Natural killer cell (primary cell): ENCODE results near the gene CACNA1A. TPM values are rescaled to one million over a fixed set of nuclear protein-coding genes. Genes with fewer than 3 reads are reported as not detected.

Experiments
- ATAC-seq, 3 donors: fragments of 150-1000 bp in 2 of 3; fragments of 200-7000 bp in 1 of 3; cut with Tn5 transposase; 1 replicate in 1 of 3; 2 replicates in 2 of 3; pipeline ENCODE4 v1.10.0; 2021; ENCODE audit warnings: mild to moderate bottlenecking in 2 of 3, moderate library complexity in 2 of 3
- DNase-seq, 2 donors: peaks; one replicate each; pipeline versions ENCODE4 v3.0.0 to v3.0.0-alpha.2; 2013 to 2021; ENCODE audit warnings: mixed read lengths in 1 of 2
- H3K27ac ChIP-seq: one replicate; pipeline ENCODE4 v1.5.1; 2013; ENCODE audit warnings: mild to moderate bottlenecking, low read length
- H3K27me3 ChIP-seq: one replicate; pipeline ENCODE4 v1.6.1; 2013; ENCODE audit warnings: low read length; ENCODE audit not compliant: control insufficient read depth, insufficient read depth
- H3K36me3 ChIP-seq: one replicate; pipeline ENCODE4 v1.6.1; 2013; ENCODE audit warnings: low read length; ENCODE audit not compliant: control insufficient read depth, insufficient read depth
- H3K4me1 ChIP-seq: one replicate; pipeline ENCODE4 v1.6.1; 2013; ENCODE audit warnings: low read length; ENCODE audit not compliant: control insufficient read depth, insufficient read depth
- H3K4me3 ChIP-seq: one replicate; pipeline ENCODE4 v1.5.1; 2013; ENCODE audit warnings: low read length
- H3K9me3 ChIP-seq: one replicate; pipeline ENCODE4 v1.6.1; 2013; ENCODE audit warnings: low read length; ENCODE audit not compliant: control insufficient read depth, insufficient read depth
- H3K27ac Mint-ChIP-seq, 2 donors: one replicate each; pipeline ENCODE4 v1.8.0; 2022; ENCODE audit warnings: mild to moderate bottlenecking in 2 of 2, mixed read lengths in 2 of 2, moderate library complexity in 1 of 2
- H3K27me3 Mint-ChIP-seq, 2 donors: one replicate each; pipeline ENCODE4 v1.8.0; 2022; ENCODE audit warnings: low read depth in 2 of 2, mixed read lengths in 2 of 2
- H3K36me3 Mint-ChIP-seq: one replicate; pipeline ENCODE4 v1.8.0; 2022; ENCODE audit warnings: mixed read lengths
- H3K4me1 Mint-ChIP-seq, 2 donors: one replicate each; pipeline ENCODE4 v1.8.0; 2022; ENCODE audit warnings: mixed read lengths in 2 of 2
- H3K4me3 Mint-ChIP-seq: one replicate; pipeline ENCODE4 v1.8.0; 2022; ENCODE audit warnings: mild to moderate bottlenecking, moderate library complexity, mixed read lengths
- H3K9me3 Mint-ChIP-seq, 2 donors: one replicate each; pipeline ENCODE4 v1.8.0; 2022; ENCODE audit warnings: mixed read lengths in 2 of 2
- CTCF ChIP-seq: fragments of 200-600 bp; IDR thresholded peaks from one replicate; pipeline ENCODE4 v1.8.0; 2022; ENCODE audit warnings: antibody characterized with exemption
- WGBS: methylation state at CpG from one replicate; pipeline ENCODE4 v1.1.7; 2013; ENCODE audit warnings: missing lambda C conversion rate; ENCODE audit not compliant: insufficient coverage; 5-methylcytosine and 5-hydroxymethylcytosine counted together
- intact Hi-C: fragments of 100-400 bp; cut with micrococcal nuclease; formaldehyde crosslinking; loops from one replicate; pipeline ENCODE4 v1.14.2; 2022
- total RNA-seq, 4 donors: library from RNA; stranded (reverse); fragments of 120-200 nt in 1 of 4; gene quantifications; one replicate each; pipeline versions ENCODE4 v1.2.3 to v1.2.4, GENCODE V29; 2013 to 2022

CACNA1A gene
- total RNA-seq, 3 donors from 2014 or later (not counting 1 experiment from before 2014, with no cell fraction given): 0.59 to 0.85 (median 0.75) TPM

- no peak for ATAC-seq
- Mint-ChIP-seq H3K4me3 (no peak overlapping the region), H3K36me3 (no peaks in the 10 kb centered on the region), H3K4me1 (no peaks in the 10 kb centered on the region), H3K27me3 (peaks cover 13 to 14% of the 10 kb centered on the region in 2 donors), H3K27ac (no peak overlapping the region), H3K9me3 (peaks cover 0 to 2% of the 10 kb centered on the region in 2 donors)
- H3K4me3 ChIP-seq: no peak overlapping the region
- WGBS: 81% methylated on average over 4 of the region's 4 CpGs
- no peak overlapping the region for H3K27ac ChIP-seq
- intact Hi-C loops: no loop called here
- no peak for DNase-seq
- H3K4me1 ChIP-seq: no peaks in the 10 kb centered on the region
- peaks cover 3% of the 10 kb centered on the region for H3K9me3 ChIP-seq
- TF ChIP-seq CTCF: no peak
- no peaks in the 10 kb centered on the region for H3K36me3 ChIP-seq
- H3K27me3 ChIP-seq: no peaks in the 10 kb centered on the region
Observed at GRCh38 chr19:13319526-13319925, 186.8 kb downstream of the CACNA1A start.

DNA sequence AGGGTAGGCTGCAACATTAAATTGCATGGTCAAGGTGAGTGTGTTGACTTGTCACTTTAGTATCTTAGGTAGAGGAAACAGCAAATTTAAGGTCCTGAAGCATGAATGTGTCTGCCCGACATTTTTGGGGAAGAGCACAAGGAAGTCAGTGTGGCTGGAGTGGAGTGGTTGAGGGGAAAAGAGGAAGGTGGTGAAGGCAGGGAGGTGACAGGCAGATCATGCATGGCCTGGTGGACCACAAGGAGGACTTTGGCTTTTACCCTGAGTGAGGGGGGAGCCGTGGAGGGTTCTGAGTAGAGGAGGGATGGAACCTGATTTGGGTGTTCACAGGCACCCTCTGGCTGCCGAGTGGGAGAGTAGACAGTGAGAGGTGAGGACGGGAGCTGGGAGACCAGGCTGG lies 188.1 kb downstream of the CACNA1A start:
- Histone ChIP-seq H3K4me3 (no peak overlapping the region), H3K36me3 (no peaks in the 10 kb centered on the region), H3K27me3 (no peaks in the 10 kb centered on the region), H3K9me3 (peaks cover 3% of the 10 kb centered on the region), H3K4me1 (no peaks in the 10 kb centered on the region), H3K27ac (no peak overlapping the region)
- Mint-ChIP-seq H3K4me3 (no peak overlapping the region), H3K36me3 (no peaks in the 10 kb centered on the region), H3K4me1 (no peaks in the 10 kb centered on the region), H3K9me3 (no peaks in the 10 kb centered on the region), H3K27me3 (peaks cover 13 to 14% of the 10 kb centered on the region in 2 donors), H3K27ac (no peak overlapping the region)
- 54% methylated on average over 4 of the region's 4 CpGs for WGBS
- ATAC-seq: no peak
- no peak for TF ChIP-seq CTCF
- DNase-seq: no peak
- intact Hi-C loops: no loop called here

DNA sequence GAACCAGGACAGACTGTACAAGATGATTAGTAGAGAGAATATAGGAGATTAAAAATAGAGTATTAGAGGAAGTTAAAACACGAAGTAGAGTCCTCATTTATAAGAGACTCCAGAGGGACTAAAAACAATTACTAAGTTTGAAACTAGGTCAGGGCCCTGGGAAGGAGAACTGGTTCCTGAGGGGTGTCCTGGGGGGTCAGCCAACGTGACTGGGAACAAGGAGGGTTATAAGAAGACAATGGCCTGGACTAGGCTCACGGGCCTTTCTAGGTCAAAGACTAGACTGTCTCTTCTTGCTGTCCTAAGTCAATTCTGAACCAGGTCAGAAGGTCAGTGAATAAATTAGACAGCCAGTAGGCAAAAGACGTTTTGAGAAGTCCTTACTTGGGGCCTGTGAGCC lies 190.8 kb downstream of the CACNA1A start:
- H3K4me1 Mint-ChIP-seq: no peaks in the 10 kb centered on the region
- intact Hi-C loops: no loop called here
- Histone ChIP-seq H3K4me1 (no peaks in the 10 kb centered on the region), H3K4me3 (no peak overlapping the region), H3K27me3 (no peaks in the 10 kb centered on the region), H3K27ac (no peak overlapping the region), H3K36me3 (no peaks in the 10 kb centered on the region), H3K9me3 (no peaks in the 10 kb centered on the region)
- H3K27ac Mint-ChIP-seq: no peak overlapping the region
- ATAC-seq: no peak
- no peak overlapping the region for H3K4me3 Mint-ChIP-seq
- H3K9me3 Mint-ChIP-seq: no peaks in the 10 kb centered on the region
- no peak for DNase-seq
- H3K36me3 Mint-ChIP-seq: no peaks in the 10 kb centered on the region
- 44% methylated on average over 4 of the region's 4 CpGs for WGBS
- peaks cover 13 to 14% of the 10 kb centered on the region in 2 donors for H3K27me3 Mint-ChIP-seq
- no peak for TF ChIP-seq CTCF

GRCh38 chr19:13314761-13315160 lies 191.5 kb downstream of the CACNA1A start:
- Histone ChIP-seq H3K36me3 (no peaks in the 10 kb centered on the region), H3K9me3 (no peaks in the 10 kb centered on the region), H3K27me3 (no peaks in the 10 kb centered on the region), H3K4me3 (no peak overlapping the region), H3K27ac (no peak overlapping the region), H3K4me1 (no peaks in the 10 kb centered on the region)
- intact Hi-C loops: no loop called here
- WGBS: no CpG with 5 or more reads among the region's 3 CpGs
- Mint-ChIP-seq H3K27ac (no peak overlapping the region), H3K27me3 (peaks cover 13 to 14% of the 10 kb centered on the region in 2 donors), H3K4me1 (no peaks in the 10 kb centered on the region), H3K9me3 (no peaks in the 10 kb centered on the region), H3K4me3 (no peak overlapping the region), H3K36me3 (no peaks in the 10 kb centered on the region)
- TF ChIP-seq CTCF: no peak
- DNase-seq: no peak
- ATAC-seq: no peak
